CD14-positive monocyte (primary cell): ENCODE measurements around the gene CALML3. TPM values are rescaled to one million over a fixed set of nuclear protein-coding genes. Genes with fewer than 3 reads are reported as not detected.
"Not testable (repeated sequence)": the region's sequence is repeated elsewhere in the genome, so short reads cannot be mapped to it uniquely, and the experiment has no call there.

ENCODE experiments used
- DNase-seq, 3 donors: peaks; one replicate each; pipeline ENCODE4 v3.0.0-alpha.2; 2011 to 2022
- H2AFZ ChIP-seq: 2 replicates; pipeline ENCODE4 v1.6.0; 2012; ENCODE audit warnings: mild to moderate bottlenecking, low read depth, low read length, inconsistent platforms; ENCODE audit not compliant: insufficient read depth, poor library complexity, severe bottlenecking
- H3K27ac ChIP-seq, 2 donors: 1 replicate in 1 of 2; 2 replicates in 1 of 2; pipeline ENCODE4 v1.5.1; 2012 to 2013; ENCODE audit warnings: low read length in 2 of 2, control low read depth in 1 of 2, inconsistent platforms in 1 of 2, low read depth in 1 of 2, mild to moderate bottlenecking in 1 of 2
- H3K27me3 ChIP-seq, 2 donors: one replicate each; pipeline versions ENCODE4 v1.6.0 to v1.6.1; 2011 to 2013; ENCODE audit warnings: low read length in 2 of 2; ENCODE audit not compliant: control insufficient read depth in 2 of 2, insufficient read depth in 2 of 2
- H3K36me3 ChIP-seq, 2 donors: replicated peaks in 1 of 2; 1 replicate in 1 of 2; 2 replicates in 1 of 2; pipeline versions ENCODE4 v1.5.1 to v1.6.1; 2012 to 2013; ENCODE audit warnings: low read length in 2 of 2, control low read depth in 1 of 2, inconsistent platforms in 1 of 2, mild to moderate bottlenecking in 1 of 2; ENCODE audit not compliant: insufficient read depth in 2 of 2, control insufficient read depth in 1 of 2
- H3K4me1 ChIP-seq, 2 donors: 1 replicate in 1 of 2; 2 replicates in 1 of 2; pipeline versions ENCODE4 v1.5.1 to v1.6.1; 2012 to 2013; ENCODE audit warnings: low read length in 2 of 2, control low read depth in 1 of 2, inconsistent platforms in 1 of 2, mild to moderate bottlenecking in 1 of 2, moderate library complexity in 1 of 2; ENCODE audit not compliant: insufficient read depth in 2 of 2, control insufficient read depth in 1 of 2
- H3K4me2 ChIP-seq: replicated peaks from 2 replicates; pipeline ENCODE3; 2012; ENCODE audit warnings: low read length, moderate library complexity, mild to moderate bottlenecking; ENCODE audit not compliant: poor library complexity, severe bottlenecking; ENCODE audit errors: extremely low read depth
- H3K4me3 ChIP-seq, 3 experiments: fragments of 200-600 bp in 1 of 3; sonication (generic) in 1 of 3; replicated peaks in 1 of 3; 1 replicate in 2 of 3; 2 replicates in 1 of 3; pipeline ENCODE4 v1.5.1; 2011 to 2013; ENCODE audit warnings: low read length in 3 of 3, mild to moderate bottlenecking in 3 of 3, control low read depth in 2 of 3, low read depth in 2 of 3, inconsistent platforms in 1 of 3, moderate library complexity in 1 of 3
- H3K79me2 ChIP-seq: 2 replicates; pipeline ENCODE4 v1.6.0; 2012; ENCODE audit warnings: mild to moderate bottlenecking, control low read depth, inconsistent platforms, low read length, moderate library complexity; ENCODE audit not compliant: insufficient read depth
- H3K9ac ChIP-seq: 2 replicates; pipeline ENCODE4 v1.6.0; 2017; ENCODE audit warnings: low read length, mild to moderate bottlenecking; ENCODE audit not compliant: insufficient read depth, poor library complexity, severe bottlenecking
- H3K9me3 ChIP-seq, 2 donors: replicated peaks in 1 of 2; 1 replicate in 1 of 2; 2 replicates in 1 of 2; pipeline versions ENCODE4 v1.5.1 to v1.6.1; 2012 to 2013; ENCODE audit warnings: low read length in 2 of 2, control low read depth in 1 of 2; ENCODE audit not compliant: control insufficient read depth in 1 of 2, insufficient read depth in 1 of 2
- H4K20me1 ChIP-seq: 2 replicates; pipeline ENCODE4 v1.6.0; 2012; ENCODE audit warnings: mild to moderate bottlenecking, low read length, control low read depth, moderate library complexity; ENCODE audit not compliant: insufficient read depth
- H3K27ac Mint-ChIP-seq, 7 donors: one replicate each; pipeline ENCODE4 v1.8.0; 2020; ENCODE audit warnings: mild to moderate bottlenecking in 7 of 7, mixed read lengths in 7 of 7, moderate library complexity in 6 of 7, inconsistent platforms in 2 of 7
- H3K27me3 Mint-ChIP-seq, 3 donors: one replicate each; pipeline ENCODE4 v1.8.0; 2021 to 2022; ENCODE audit warnings: low read depth in 3 of 3, mild to moderate bottlenecking in 3 of 3, mixed read lengths in 3 of 3, moderate library complexity in 3 of 3, inconsistent platforms in 1 of 3
- H3K36me3 Mint-ChIP-seq, 2 donors: one replicate each; pipeline ENCODE4 v1.8.0; 2020; ENCODE audit warnings: mixed read lengths in 2 of 2, inconsistent platforms in 1 of 2, mild to moderate bottlenecking in 1 of 2
- H3K4me1 Mint-ChIP-seq: one replicate; pipeline ENCODE4 v1.8.0; 2020; ENCODE audit warnings: mild to moderate bottlenecking, mixed read lengths
- H3K4me3 Mint-ChIP-seq, 2 donors: one replicate each; pipeline ENCODE4 v1.8.0; 2020; ENCODE audit warnings: mild to moderate bottlenecking in 2 of 2, mixed read lengths in 2 of 2, moderate library complexity in 1 of 2
- H3K9me3 Mint-ChIP-seq, 7 donors: one replicate each; pipeline ENCODE4 v1.8.0; 2020 to 2022; ENCODE audit warnings: mixed read lengths in 7 of 7, mild to moderate bottlenecking in 6 of 7, moderate library complexity in 6 of 7, inconsistent platforms in 2 of 7
- WGBS: methylation state at CpG from one replicate; pipeline ENCODE4 v1.1.5; 2013; ENCODE audit warnings: missing lambda C conversion rate; ENCODE audit not compliant: insufficient coverage; 5-methylcytosine and 5-hydroxymethylcytosine counted together
- intact Hi-C, 2 donors: fragments of 100-400 bp; cut with micrococcal nuclease; formaldehyde crosslinking; loops; one replicate each; pipeline versions ENCODE4 v1.15.0 to v1.15.1; 2023
- polyA plus RNA-seq, 3 donors: library from polyadenylated mRNA; depleted of rRNA in 1 of 3; unstranded in 2 of 3; stranded (reverse) in 1 of 3; fragments of 300-500 nt in 2 of 3; fragments of >200 nt in 1 of 3; fragmentation: Illumina TruSeq in 2 of 3; gene quantifications; 1 replicate in 2 of 3; 2 replicates in 1 of 3; pipeline ENCODE4 v1.2.3, GENCODE V29; 2012 to 2021
- TF ChIP-seq, protein P1 (sequence below): fragments of 200-600 bp; IDR thresholded peaks from one replicate; pipeline ENCODE4 v1.8.0; 2022; ENCODE audit warnings: antibody characterized with exemption, mild to moderate bottlenecking

CALML3 gene
- polyA plus RNA-seq, 3 donors = not detected

DNA sequence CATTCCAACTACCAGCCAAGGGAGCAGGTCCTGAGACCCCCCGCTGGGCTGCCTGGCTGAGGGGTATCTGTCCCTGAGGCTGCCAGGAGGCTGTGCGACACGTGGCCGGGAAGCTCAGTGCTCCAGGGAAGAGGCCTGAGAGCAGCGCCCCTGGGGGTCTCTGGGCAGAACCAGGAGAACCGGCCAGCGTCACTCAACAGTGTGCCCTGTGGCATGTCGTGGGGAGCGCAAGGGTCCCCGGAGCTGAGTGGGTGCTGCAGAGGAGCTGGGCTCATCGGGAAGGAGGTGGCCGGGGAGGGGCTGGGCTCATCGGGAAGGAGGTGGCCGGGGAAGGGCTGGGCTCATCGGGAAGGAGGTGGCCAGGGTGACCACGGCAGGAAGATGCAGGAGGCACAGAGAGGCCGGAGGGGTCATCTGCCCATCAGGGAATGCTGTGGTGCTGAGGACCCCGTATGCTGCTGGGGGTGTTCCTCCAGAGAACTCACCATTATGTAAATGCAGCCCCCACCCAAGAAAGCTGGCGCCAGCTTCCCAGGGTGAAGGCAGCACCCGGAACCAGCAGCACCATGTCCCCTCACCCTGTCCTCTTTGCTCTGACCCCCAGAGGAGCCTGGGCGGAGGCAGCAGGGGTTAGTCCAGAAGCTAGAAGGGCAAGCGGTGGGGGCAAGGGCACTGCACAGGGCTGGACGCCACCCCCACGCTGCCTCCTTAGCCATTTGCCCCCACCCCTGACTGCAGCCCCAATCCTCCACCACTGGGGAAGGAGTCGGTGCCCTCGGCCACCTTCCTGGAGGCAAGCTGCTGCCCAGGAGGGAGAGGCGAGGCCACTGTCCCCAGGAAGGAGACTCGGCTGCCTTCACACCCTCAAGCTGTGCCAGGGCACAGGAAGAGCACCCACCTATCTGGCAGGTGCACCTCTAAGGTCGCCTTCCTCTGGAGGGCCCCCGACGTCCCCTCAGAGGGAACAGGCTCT is 33.3 kb downstream of the CALML3 start:
- no peaks in the 10 kb centered on the region for H3K36me3 Mint-ChIP-seq
- no peaks in the 10 kb centered on the region for H3K4me1 Mint-ChIP-seq
- Histone ChIP-seq H2AFZ (no peak overlapping the region), H3K4me1 (no peaks in the 10 kb centered on the region), H3K79me2 (no peaks in the 10 kb centered on the region), H3K27me3 (no peaks in the 10 kb centered on the region), H3K27ac (no peak overlapping the region), H3K9me3 (no peaks in the 10 kb centered on the region), H3K4me3 (no peak overlapping the region), H3K36me3 (no peaks in the 10 kb centered on the region), H3K4me2 (no peak overlapping the region), H3K9ac (no peak overlapping the region), H4K20me1 (no peaks in the 10 kb centered on the region)
- H3K9me3 Mint-ChIP-seq = no peaks in the 10 kb centered on the region
- H3K27me3 Mint-ChIP-seq = peaks cover 0 to 2% (median 1%) of the 10 kb centered on the region in 3 donors
- DNase-seq = no peak
- no peak overlapping the region for H3K4me3 Mint-ChIP-seq
- TF ChIP-seq, protein P1, sequence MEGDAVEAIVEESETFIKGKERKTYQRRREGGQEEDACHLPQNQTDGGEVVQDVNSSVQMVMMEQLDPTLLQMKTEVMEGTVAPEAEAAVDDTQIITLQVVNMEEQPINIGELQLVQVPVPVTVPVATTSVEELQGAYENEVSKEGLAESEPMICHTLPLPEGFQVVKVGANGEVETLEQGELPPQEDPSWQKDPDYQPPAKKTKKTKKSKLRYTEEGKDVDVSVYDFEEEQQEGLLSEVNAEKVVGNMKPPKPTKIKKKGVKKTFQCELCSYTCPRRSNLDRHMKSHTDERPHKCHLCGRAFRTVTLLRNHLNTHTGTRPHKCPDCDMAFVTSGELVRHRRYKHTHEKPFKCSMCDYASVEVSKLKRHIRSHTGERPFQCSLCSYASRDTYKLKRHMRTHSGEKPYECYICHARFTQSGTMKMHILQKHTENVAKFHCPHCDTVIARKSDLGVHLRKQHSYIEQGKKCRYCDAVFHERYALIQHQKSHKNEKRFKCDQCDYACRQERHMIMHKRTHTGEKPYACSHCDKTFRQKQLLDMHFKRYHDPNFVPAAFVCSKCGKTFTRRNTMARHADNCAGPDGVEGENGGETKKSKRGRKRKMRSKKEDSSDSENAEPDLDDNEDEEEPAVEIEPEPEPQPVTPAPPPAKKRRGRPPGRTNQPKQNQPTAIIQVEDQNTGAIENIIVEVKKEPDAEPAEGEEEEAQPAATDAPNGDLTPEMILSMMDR = no peak
- 92% methylated on average over 26 of the region's 31 CpGs for WGBS
- no peak overlapping the region for H3K27ac Mint-ChIP-seq
- intact Hi-C loops = no loop called here

DNA sequence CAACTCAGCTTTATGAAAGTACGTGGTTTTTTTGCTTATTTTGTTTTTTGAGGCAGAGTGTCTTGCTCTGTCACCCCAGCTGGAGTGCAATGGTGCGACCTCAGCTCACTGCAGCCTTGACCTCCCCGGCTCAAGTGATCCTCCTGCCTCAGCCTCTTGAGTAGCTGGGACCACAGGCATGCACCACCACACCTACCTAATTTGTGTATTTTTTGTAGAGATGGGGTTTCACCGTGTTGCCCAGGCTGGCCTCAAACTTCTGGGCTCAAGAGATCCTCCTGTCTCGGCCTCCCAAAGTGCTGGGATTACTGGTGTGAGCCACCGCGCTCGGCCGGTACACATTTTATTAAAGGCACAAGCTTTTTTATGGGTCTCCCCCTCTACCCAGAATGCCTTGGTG is 34.3 kb downstream of the CALML3 start:
- H3K79me2 ChIP-seq, H2AFZ ChIP-seq, H4K20me1 ChIP-seq, H3K27ac ChIP-seq, H3K9ac ChIP-seq, H3K27me3 Mint-ChIP-seq, H3K4me1 Mint-ChIP-seq, H3K4me2 ChIP-seq, H3K4me3 Mint-ChIP-seq, H3K36me3 ChIP-seq, DNase-seq, intact Hi-C loops, H3K27me3 ChIP-seq, H3K4me3 ChIP-seq, H3K36me3 Mint-ChIP-seq, H3K4me1 ChIP-seq, H3K9me3 ChIP-seq, H3K27ac Mint-ChIP-seq, H3K9me3 Mint-ChIP-seq: not testable (repeated sequence)
- WGBS = 100% methylated on average over 1 of the region's 9 CpGs
